ENCODE data around the gene SPATS2L. TPM values are rescaled to one million over a fixed set of nuclear protein-coding genes. Genes with fewer than 3 reads are reported as not detected.

SPATS2L gene
- total RNA-seq, 1 donor from 2014 or later = 65.6 TPM

DNA sequence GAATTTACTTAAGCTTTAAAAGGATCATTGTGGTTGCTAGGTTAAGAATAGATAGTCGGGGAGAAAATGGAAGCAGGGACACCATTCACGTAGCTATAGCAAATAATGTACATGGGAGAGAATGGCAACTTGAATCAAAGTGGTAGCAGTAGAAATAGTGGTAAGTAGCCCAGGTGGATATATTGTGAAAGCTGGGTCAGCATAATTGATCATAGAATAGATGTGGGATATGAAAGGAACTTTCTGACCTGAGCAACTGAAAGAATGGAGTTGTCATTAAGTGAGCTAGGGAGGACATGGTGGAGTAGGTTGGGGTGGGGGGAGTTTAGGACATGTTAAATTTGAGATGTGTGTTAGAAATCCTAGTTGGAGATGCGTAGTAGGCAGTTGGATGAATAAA lies 221.7 kb downstream of the SPATS2L start:
- H3K4me3 ChIP-seq = no peak overlapping the region
- peaks cover 10% of the 10 kb centered on the region for H3K4me1 ChIP-seq
- TF ChIP-seq, protein P1, sequence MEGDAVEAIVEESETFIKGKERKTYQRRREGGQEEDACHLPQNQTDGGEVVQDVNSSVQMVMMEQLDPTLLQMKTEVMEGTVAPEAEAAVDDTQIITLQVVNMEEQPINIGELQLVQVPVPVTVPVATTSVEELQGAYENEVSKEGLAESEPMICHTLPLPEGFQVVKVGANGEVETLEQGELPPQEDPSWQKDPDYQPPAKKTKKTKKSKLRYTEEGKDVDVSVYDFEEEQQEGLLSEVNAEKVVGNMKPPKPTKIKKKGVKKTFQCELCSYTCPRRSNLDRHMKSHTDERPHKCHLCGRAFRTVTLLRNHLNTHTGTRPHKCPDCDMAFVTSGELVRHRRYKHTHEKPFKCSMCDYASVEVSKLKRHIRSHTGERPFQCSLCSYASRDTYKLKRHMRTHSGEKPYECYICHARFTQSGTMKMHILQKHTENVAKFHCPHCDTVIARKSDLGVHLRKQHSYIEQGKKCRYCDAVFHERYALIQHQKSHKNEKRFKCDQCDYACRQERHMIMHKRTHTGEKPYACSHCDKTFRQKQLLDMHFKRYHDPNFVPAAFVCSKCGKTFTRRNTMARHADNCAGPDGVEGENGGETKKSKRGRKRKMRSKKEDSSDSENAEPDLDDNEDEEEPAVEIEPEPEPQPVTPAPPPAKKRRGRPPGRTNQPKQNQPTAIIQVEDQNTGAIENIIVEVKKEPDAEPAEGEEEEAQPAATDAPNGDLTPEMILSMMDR (IDR thresholded peaks at IDR 0.05) = no peak
- TF ChIP-seq POLR2A (IDR thresholded peaks at IDR 0.05) = no peak
- TF ChIP-seq POLR2AphosphoS5 (IDR thresholded peaks at IDR 0.05; ENCODE audit: insufficient read depth in 1 of 2, low read depth in 1 of 2) = no peak
- no peaks in the 10 kb centered on the region for H3K9me3 ChIP-seq
- H3K27me3 ChIP-seq = no peaks in the 10 kb centered on the region
- no peak for DNase-seq (ENCODE audit: extremely low spot score in 2 of 2)
- no peaks in the 10 kb centered on the region for H3K36me3 ChIP-seq
- no peak overlapping the region for H3K27ac ChIP-seq
- intact Hi-C loops (cut with DNase I) = no loop called here

Small RNA genes within 50 kb of the gene (small RNA-seq; reads per million reads assigned to genes)
- not detected for gene RNY4P34

Other genes starting within 250 kb of the SPATS2L start
- gene KCTD18, start 203.4 kb downstream of the SPATS2L start, total RNA-seq = 16.9 TPM
- gene SGO2, start 219.5 kb downstream of the SPATS2L start, total RNA-seq = 1.7 TPM